Gastroesophageal sphincter (tissue), 4 donors: Measurements from ENCODE around the gene SSBP3. TPM values are rescaled to one million over a fixed set of nuclear protein-coding genes. Genes with fewer than 3 reads are reported as not detected.

Experiments used
- ATAC-seq: fragments of 150-250 bp; one replicate; pipeline ENCODE4 v1.9.1; 2016; ENCODE audit warnings: mild to moderate bottlenecking, moderate library complexity
- H3K27ac ChIP-seq, 4 donors: fragments of 200-600 bp; sonication (generic) in 3 of 4; 1 replicate in 3 of 4; 2 replicates in 1 of 4; pipeline ENCODE4 v1.5.1; 2016 to 2019
- H3K27me3 ChIP-seq: fragments of 200-600 bp; sonication (generic); one replicate; pipeline ENCODE4 v1.5.1; 2019
- H3K36me3 ChIP-seq, 2 donors: fragments of 200-600 bp; sonication (generic); one replicate each; pipeline ENCODE4 v1.5.1; 2019; ENCODE audit warnings: control low read depth in 1 of 2
- H3K4me1 ChIP-seq, 3 donors: fragments of 200-600 bp; sonication (generic); 1 replicate in 2 of 3; 2 replicates in 1 of 3; pipeline ENCODE4 v1.5.1; 2016 to 2019; ENCODE audit warnings: control low read depth in 2 of 3
- H3K4me3 ChIP-seq, 2 donors: fragments of 200-600 bp; sonication (generic); one replicate each; pipeline ENCODE4 v1.5.1; 2019; ENCODE audit warnings: mild to moderate bottlenecking in 1 of 2, moderate library complexity in 1 of 2
- H3K9me3 ChIP-seq, 3 donors: fragments of 200-600 bp; sonication (generic); one replicate each; pipeline ENCODE4 v1.5.1; 2017 to 2019; ENCODE audit warnings: control low read depth in 2 of 3
- EP300 ChIP-seq: sonication (generic); formaldehyde crosslinking; IDR thresholded peaks from one replicate; pipeline ENCODE4 v1.6.1; 2017; ENCODE audit warnings: antibody characterized with exemption, mild to moderate bottlenecking
- POLR2A ChIP-seq, 2 donors: fragments of 450-650 bp; IDR thresholded peaks; one replicate each; pipeline ENCODE4 v1.6.1; 2017; ENCODE audit warnings: antibody characterized with exemption in 2 of 2, mild to moderate bottlenecking in 2 of 2, moderate library complexity in 1 of 2
- POLR2AphosphoS5 ChIP-seq: sonication (generic); formaldehyde crosslinking; IDR thresholded peaks from one replicate; pipeline ENCODE4 v1.6.1; 2017; ENCODE audit warnings: antibody characterized with exemption
- WGBS, 2 donors: methylation state at CpG; one replicate each; pipeline ENCODE4 v1.1.5; 2018; ENCODE audit warnings: low coverage in 1 of 2; 5-methylcytosine and 5-hydroxymethylcytosine counted together
- total RNA-seq, 4 donors: library from RNA; depleted of rRNA; stranded (reverse); fragments of >200 nt; gene quantifications; one replicate each; pipeline ENCODE4 v1.1.0, GENCODE V29; 2016
- TF ChIP-seq, protein P1 (sequence below), 4 experiments: fragments of 200-600 bp in 2 of 4; fragments of 450-650 bp in 2 of 4; sonication (generic) in 1 of 4; IDR thresholded peaks; one replicate each; pipeline ENCODE4 v1.5.1; 2017 to 2019; ENCODE audit warnings: antibody characterized with exemption in 4 of 4, mild to moderate bottlenecking in 2 of 4, moderate library complexity in 2 of 4

SSBP3 gene
- total RNA-seq, 4 donors from 2014 or later = 40.8 to 46.7 (median 45.5) TPM

DNA sequence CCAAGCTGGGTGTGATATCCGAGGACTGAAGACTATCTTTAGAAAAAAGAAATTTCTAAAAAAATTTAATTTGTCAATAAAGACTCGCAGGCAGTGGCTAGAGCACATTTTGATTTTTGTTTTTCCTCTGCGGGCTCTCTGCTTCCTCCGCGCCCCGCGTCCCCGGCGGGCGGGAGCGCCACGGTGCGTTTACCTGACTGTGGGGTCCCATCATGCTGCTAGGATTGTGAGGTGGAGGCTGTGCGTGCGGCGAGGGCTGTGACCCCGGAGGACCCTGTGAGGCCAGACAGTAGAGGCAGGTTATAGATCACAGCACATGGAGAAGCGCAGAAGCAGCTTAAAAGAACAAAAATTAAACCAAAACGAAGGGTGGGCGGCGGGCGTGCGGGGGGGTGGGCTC, 148.3 kb downstream of the SSBP3 start:
- H3K4me1 ChIP-seq = peaks cover 0 to 12% (median 0%) of the 10 kb centered on the region in 3 donors
- no peak overlapping the region for H3K27ac ChIP-seq
- H3K27me3 ChIP-seq = no peaks in the 10 kb centered on the region

DNA sequence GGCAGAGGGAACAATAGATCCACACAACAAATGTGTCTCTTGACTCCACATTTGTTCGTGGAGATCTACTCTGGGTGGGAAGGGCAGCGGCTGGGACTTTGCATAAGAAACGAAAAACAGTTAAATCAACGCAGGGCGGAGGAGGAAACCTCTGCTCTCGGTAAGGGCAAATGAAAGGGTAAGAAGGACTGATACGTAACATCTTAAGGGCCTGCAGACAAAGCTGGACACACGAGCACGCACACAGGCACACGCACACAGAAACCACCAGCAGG, 148.9 kb downstream of the SSBP3 start:
- no peaks in the 10 kb centered on the region for H3K27me3 ChIP-seq
- no peak for ATAC-seq
- 83% methylated on average over 9 of the region's 10 CpGs; no CpG with 5 or more reads in 1 of the 2 donors for WGBS, 2 donors

More for the DNA sequence above, 148.3 kb downstream of the SSBP3 start:
- no peaks in the 10 kb centered on the region for H3K9me3 ChIP-seq
- no peak for TF ChIP-seq POLR2A (IDR thresholded peaks at IDR 0.05)
- WGBS, 2 donors = 89 to 95% methylated on average over 13 to 16 of the region's 23 CpGs
- ATAC-seq = no peak
- H3K36me3 ChIP-seq = peaks cover 0 to 16% of the 10 kb centered on the region in 2 donors
- no peak overlapping the region for H3K4me3 ChIP-seq

DNA sequence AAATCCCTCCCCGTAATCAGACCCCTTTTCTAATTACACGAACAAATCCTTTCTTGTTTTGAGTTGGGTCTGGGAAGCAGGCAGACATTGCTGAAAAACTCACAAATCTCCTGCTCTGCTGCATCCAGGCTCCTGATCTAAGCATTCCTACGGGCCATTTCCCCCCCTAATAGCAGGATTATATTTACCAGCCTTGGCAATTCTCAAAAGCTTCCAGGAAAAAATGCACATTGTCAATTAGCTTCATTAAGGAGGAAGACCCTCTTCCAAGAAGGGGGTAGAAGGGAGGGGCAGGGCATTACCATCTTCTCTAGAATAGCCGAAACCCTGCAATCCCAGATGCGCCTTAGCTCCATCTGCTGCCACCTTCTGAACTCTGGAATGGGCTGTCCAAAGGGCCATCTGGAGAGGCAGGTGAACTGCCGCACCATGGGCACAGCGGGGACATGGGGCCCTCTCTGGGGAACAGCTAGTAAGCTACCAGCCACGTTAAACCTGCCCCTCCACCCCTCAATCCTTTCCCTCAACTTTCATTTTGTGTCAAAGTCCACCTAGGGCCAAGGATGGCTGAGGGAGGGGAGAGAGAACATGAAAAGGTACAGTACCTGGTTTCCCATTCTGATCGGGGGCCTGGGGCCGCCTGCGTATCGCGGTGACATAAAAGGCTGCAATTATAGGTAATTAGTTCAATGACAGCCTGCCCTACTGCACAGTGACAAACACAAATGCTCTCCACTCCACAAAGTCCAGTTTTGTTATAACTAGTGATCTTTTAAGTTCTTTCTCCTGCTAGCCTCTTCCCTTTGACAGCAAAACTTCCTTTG, 149.5 kb downstream of the SSBP3 start:
- H3K4me1 ChIP-seq = peaks cover 0 to 8% (median 0%) of the 10 kb centered on the region in 3 donors
- no peaks in the 10 kb centered on the region for H3K27me3 ChIP-seq
- TF ChIP-seq, protein P1, sequence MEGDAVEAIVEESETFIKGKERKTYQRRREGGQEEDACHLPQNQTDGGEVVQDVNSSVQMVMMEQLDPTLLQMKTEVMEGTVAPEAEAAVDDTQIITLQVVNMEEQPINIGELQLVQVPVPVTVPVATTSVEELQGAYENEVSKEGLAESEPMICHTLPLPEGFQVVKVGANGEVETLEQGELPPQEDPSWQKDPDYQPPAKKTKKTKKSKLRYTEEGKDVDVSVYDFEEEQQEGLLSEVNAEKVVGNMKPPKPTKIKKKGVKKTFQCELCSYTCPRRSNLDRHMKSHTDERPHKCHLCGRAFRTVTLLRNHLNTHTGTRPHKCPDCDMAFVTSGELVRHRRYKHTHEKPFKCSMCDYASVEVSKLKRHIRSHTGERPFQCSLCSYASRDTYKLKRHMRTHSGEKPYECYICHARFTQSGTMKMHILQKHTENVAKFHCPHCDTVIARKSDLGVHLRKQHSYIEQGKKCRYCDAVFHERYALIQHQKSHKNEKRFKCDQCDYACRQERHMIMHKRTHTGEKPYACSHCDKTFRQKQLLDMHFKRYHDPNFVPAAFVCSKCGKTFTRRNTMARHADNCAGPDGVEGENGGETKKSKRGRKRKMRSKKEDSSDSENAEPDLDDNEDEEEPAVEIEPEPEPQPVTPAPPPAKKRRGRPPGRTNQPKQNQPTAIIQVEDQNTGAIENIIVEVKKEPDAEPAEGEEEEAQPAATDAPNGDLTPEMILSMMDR (IDR thresholded peaks at IDR 0.05) = no peak
- no peaks in the 10 kb centered on the region for H3K9me3 ChIP-seq
- peaks cover 0 to 23% of the 10 kb centered on the region in 2 donors for H3K36me3 ChIP-seq
- WGBS, 2 donors = 93 to 98% methylated on average over 6 to 7 of the region's 13 CpGs
- no peak overlapping the region for H3K27ac ChIP-seq
- H3K4me3 ChIP-seq = no peak overlapping the region
- ATAC-seq = no peak

More for the DNA sequence above, 148.9 kb downstream of the SSBP3 start:
- H3K27ac ChIP-seq = no peak overlapping the region
- no peak for TF ChIP-seq POLR2A (IDR thresholded peaks at IDR 0.05)
- TF ChIP-seq EP300 = no peak
- TF ChIP-seq, protein P1 (IDR thresholded peaks at IDR 0.05) = no peak
- TF ChIP-seq POLR2AphosphoS5 = no peak
- peaks cover 0 to 8% (median 0%) of the 10 kb centered on the region in 3 donors for H3K4me1 ChIP-seq
- peaks cover 0 to 20% of the 10 kb centered on the region in 2 donors for H3K36me3 ChIP-seq
- no peaks in the 10 kb centered on the region for H3K9me3 ChIP-seq
- H3K4me3 ChIP-seq = no peak overlapping the region

DNA sequence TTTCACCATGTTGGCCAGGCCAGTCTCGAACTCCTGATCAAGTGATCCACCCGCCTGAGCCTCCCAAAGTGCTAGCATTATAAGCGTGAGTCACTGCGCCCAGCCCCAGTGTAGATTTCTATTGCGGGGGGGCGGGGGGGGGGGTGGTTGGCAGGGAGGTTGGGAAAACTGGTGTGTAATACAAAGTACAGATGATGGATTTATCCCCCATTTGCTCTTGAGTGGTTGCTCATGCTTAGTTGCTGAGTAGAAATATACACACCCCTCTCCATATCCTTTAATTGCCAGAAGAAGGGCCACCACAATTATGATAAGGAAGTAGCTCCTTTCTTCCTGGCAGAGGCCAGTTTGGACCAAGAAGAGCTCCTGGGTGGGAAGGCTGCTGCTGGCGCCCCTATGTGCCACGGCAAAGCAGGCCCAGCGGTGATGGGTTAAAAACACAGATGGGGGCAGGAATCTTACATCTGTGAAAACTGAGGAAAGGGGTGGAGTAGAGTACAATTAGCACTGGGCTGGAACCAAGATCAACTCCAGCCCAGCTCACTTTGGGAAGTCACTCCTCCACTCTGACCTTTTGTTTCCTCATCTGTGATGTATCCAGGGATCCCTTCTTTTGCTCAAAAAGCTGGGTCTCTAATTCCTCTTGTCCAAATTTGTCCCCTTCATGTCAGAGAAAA, 151.0 kb downstream of the SSBP3 start:
- H3K27me3 ChIP-seq = no peaks in the 10 kb centered on the region
- ATAC-seq = no peak
- H3K4me1 ChIP-seq = peaks cover 0 to 18% (median 3%) of the 10 kb centered on the region in 3 donors
- no peaks in the 10 kb centered on the region for H3K9me3 ChIP-seq
- WGBS, 2 donors = 95 to 96% methylated on average over 4 of the region's 9 CpGs
- TF ChIP-seq POLR2A (IDR thresholded peaks at IDR 0.05) = no peak
- TF ChIP-seq, protein P1 (IDR thresholded peaks at IDR 0.05) = no peak
- TF ChIP-seq POLR2AphosphoS5 = no peak
- no peak for TF ChIP-seq EP300
- H3K4me3 ChIP-seq = no peak overlapping the region
- H3K27ac ChIP-seq = no peak overlapping the region
- H3K36me3 ChIP-seq = peaks cover 0 to 38% of the 10 kb centered on the region in 2 donors

DNA sequence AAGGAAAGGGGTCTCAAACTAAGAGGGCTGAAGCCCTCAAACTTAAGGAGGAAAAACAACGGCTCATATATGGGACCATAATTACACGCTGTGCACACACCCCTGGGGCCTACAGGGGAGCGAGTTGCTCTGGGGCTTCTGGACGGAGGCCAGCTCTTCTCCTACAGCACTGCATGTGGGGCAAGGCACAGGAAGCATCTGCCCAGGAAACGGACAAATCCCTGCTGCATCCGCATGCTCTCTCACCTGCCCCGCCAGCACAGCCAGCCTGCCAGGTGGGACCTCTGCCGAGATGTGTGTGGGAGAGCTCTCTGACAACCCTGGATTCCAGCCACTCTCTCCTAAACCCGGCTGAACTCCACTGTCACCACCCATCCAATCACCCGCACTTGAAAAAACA, 152.1 kb downstream of the SSBP3 start:
- no peak overlapping the region for H3K27ac ChIP-seq
- no peak for TF ChIP-seq POLR2A (IDR thresholded peaks at IDR 0.05)
- TF ChIP-seq POLR2AphosphoS5 = no peak
- TF ChIP-seq EP300 = no peak
- TF ChIP-seq, protein P1 (IDR thresholded peaks at IDR 0.05) = no peak
- no peaks in the 10 kb centered on the region for H3K9me3 ChIP-seq
- no peak overlapping the region for H3K4me3 ChIP-seq
- H3K36me3 ChIP-seq = peaks cover 0 to 43% of the 10 kb centered on the region in 2 donors
- ATAC-seq = peak; percentile 44
- peaks cover 0 to 27% (median 6%) of the 10 kb centered on the region in 3 donors for H3K4me1 ChIP-seq
- 25 to 40% methylated on average over 2 of the region's 10 CpGs for WGBS, 2 donors
- H3K27me3 ChIP-seq = no peaks in the 10 kb centered on the region
